ENCODE results near the gene CDK5RAP2.

Gene CDK5RAP2

DNA sequence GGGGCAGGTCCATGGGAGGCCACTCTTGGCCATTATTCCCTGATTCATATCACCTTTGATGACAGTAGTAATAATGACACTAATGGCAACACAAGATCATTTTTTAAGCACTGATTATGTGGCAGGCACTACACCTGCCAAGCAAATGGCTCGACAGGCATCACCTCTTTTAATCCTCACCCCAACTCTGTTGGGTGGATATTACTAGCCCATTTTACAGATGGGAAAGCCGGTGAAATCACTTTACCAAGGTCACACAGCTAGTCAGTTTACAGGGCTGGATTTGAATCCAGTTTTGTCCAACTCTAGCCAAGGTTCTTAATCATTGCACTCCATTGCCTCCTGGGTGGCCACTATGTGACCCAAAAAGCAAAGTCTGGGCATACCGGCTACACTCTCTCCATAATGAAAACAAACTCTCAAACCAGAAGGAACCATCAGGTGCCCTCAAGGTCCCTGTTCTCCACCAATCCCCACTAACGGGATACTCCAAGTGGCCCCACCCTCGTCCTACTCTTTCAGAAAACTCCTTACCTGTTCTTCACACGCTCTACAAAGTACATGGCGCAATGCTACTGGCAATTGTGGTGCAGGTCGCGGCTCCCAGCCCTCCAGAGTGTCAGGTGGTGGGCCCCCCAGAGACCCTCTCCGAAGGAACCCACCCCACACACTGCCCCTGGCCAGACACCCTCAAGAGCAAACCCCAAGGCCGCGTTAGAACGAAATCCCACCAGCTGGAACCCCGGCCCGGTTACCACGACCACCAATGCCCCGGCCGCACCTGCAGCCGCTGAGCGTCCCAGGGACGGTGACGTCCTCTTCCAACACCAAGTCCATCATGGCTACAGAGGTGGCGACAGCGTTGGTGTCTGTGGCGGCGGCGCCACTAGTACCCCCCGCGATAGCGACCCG is 572 bp downstream of the CDK5RAP2 start:
- no peak overlapping the region for H3K27ac ChIP-seq (ENCODE audit: low read length)
- H3K4me1 ChIP-seq (ENCODE audit: insufficient read depth, low read length) = no peaks in the 10 kb centered on the region
- H3K9me3 ChIP-seq (ENCODE audit: insufficient read depth, low read depth, low read length) = no peaks in the 10 kb centered on the region
- H3K9ac ChIP-seq (ENCODE audit: low read depth, low read length) = peak overlapping the region; percentile 96
- H3K4me3 ChIP-seq (ENCODE audit: low read length) = peak overlapping the region; percentile 94
- H3K27me3 ChIP-seq (ENCODE audit: insufficient read depth, low read length) = no peaks in the 10 kb centered on the region
- H3K36me3 ChIP-seq (ENCODE audit: insufficient read depth, low read depth, low read length) = no peaks in the 10 kb centered on the region

DNA sequence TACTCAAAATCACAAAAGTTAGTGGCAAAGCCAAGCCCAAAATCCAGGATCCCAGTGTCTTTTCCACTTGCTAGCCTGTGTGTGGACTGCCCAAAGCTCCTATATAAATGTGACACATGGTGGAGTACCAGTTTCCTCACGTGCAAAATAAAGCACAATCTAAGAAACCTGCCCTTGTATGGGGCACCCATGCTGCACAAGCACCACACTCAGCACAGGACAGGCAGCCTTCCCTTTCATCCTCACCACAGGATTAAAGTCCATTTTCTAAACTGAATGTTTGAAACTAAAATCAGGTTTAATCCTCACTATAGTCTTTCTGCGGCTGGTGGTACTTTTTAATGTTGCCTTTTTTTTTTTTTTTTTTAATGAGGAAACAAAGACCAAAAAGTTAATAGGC is 5.5 kb downstream of the CDK5RAP2 start:
- peaks cover 31% of the 10 kb centered on the region for H3K36me3 ChIP-seq (ENCODE audit: insufficient read depth, low read depth, low read length)
- H3K27me3 ChIP-seq (ENCODE audit: insufficient read depth, low read length) = no peaks in the 10 kb centered on the region
- no peak overlapping the region for H3K4me3 ChIP-seq (ENCODE audit: low read length)
- H3K9ac ChIP-seq (ENCODE audit: low read depth, low read length) = no peak overlapping the region
- H3K4me1 ChIP-seq (ENCODE audit: insufficient read depth, low read length) = no peaks in the 10 kb centered on the region
- no peaks in the 10 kb centered on the region for H3K9me3 ChIP-seq (ENCODE audit: insufficient read depth, low read depth, low read length)
- no peak overlapping the region for H3K27ac ChIP-seq (ENCODE audit: low read length)

DNA sequence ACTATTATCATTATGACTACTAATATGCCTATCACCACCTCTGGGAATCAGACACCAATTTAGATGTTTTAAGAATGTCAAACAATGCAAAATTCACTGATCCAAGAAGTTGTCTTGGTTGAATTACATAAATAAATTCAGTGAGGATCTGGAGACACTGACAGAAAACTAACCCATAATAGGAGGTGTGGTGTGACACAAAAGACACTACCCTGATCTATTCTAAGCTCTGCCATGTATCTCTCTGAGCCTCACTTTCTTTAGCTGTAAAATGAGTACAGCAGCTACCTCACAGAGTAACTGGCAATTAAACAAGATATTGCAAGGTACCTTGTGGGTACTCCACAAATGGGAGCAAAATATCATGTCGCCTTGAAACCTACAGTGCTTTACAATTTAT is 7.5 kb downstream of the CDK5RAP2 start:
- Histone ChIP-seq H3K36me3 (ENCODE audit: insufficient read depth, low read depth, low read length) (peaks cover 51% of the 10 kb centered on the region), H3K4me3 (ENCODE audit: low read length) (no peak overlapping the region), H3K27ac (ENCODE audit: low read length) (no peak overlapping the region), H3K4me1 (ENCODE audit: insufficient read depth, low read length) (no peaks in the 10 kb centered on the region), H3K9me3 (ENCODE audit: insufficient read depth, low read depth, low read length) (no peaks in the 10 kb centered on the region), H3K27me3 (ENCODE audit: insufficient read depth, low read length) (no peaks in the 10 kb centered on the region), H3K9ac (ENCODE audit: low read depth, low read length) (no peak overlapping the region)

DNA sequence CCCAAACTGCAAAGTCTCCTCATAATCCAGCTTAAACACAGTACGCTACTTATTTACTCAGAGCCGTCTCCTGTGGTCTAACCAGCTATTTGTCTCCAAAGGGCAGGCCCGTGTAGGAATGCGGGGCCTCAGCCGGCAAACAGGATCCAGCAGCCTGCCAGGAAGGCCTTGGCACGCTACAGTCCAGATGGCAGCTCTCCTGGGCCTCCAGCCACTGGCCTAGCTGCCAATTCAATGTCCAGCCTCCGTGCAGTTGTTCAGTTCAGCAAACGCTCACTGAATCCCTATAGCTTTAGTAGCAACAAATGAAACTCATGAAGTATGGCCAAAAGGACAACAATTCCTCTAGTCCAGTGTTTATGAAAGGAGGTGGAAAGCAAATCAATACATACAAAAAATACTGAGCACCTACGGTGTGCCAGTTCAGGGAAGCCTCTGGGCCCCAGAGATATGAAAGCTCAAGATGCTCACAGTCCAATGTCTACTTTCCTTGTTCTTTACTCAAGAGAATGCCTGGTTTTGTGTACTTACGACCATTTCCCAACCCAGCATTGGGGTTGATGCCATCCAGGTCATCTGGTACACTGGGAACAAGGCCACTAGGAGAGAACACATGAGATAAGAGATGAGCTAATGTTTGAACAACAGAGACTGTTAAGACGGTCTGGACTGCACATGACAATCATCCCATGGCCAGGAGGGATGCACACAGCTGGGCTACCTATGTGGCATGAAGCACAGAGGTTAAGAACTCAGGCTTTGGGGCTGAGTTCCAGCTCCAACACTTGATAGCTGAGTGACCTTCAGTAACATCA is 8.3 kb downstream of the CDK5RAP2 start:
- Histone ChIP-seq H3K27me3 (ENCODE audit: insufficient read depth, low read length) (no peaks in the 10 kb centered on the region), H3K4me1 (ENCODE audit: insufficient read depth, low read length) (no peaks in the 10 kb centered on the region), H3K36me3 (ENCODE audit: insufficient read depth, low read depth, low read length) (peaks cover 59% of the 10 kb centered on the region), H3K9ac (ENCODE audit: low read depth, low read length) (no peak overlapping the region), H3K9me3 (ENCODE audit: insufficient read depth, low read depth, low read length) (no peaks in the 10 kb centered on the region), H3K4me3 (ENCODE audit: low read length) (no peak overlapping the region), H3K27ac (ENCODE audit: low read length) (no peak overlapping the region)

DNA sequence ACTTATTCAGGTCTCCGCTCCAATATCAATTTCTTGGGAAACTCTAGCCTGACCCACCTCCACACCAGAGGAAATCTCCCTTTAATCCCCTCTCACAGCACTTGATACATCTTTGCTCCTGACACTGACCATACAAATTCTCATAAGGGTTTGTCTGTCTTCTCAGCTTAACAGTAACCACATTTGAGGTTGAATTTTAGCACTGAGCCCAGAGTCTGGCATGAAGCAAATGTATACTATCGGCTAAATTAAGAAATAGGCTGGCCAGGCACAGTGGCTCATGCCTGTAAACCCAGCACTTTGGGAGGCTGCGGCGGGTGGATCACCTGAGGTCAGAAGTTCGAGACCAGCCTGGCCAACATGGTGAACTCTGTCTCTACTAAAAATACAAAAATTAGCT is 9.7 kb downstream of the CDK5RAP2 start:
- H3K4me3 ChIP-seq (ENCODE audit: low read length) = no peak overlapping the region
- no peaks in the 10 kb centered on the region for H3K27me3 ChIP-seq (ENCODE audit: insufficient read depth, low read length)
- no peak overlapping the region for H3K9ac ChIP-seq (ENCODE audit: low read depth, low read length)
- no peak overlapping the region for H3K27ac ChIP-seq (ENCODE audit: low read length)
- H3K9me3 ChIP-seq (ENCODE audit: insufficient read depth, low read depth, low read length) = no peaks in the 10 kb centered on the region
- peaks cover 72% of the 10 kb centered on the region for H3K36me3 ChIP-seq (ENCODE audit: insufficient read depth, low read depth, low read length)
- H3K4me1 ChIP-seq (ENCODE audit: insufficient read depth, low read length) = no peaks in the 10 kb centered on the region

DNA sequence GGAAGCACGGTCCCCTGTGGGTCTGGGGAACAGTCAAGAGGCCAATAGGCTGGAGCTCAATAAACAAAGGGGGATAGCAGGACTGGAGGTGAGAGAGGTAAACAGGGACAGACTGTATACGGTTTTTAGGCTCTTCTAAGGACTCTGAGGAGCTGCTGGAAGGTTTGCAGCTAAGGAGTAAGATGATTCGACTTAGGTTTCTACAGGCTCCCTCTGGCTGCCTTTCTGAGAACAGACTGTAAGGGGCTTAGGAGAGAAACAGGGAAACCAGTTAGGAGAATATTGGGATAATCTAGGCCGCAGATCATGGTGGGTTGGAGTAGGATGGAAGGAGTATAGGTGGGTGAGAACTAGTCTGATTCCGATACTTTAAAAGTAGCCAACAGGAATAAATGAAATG is 10.4 kb downstream of the CDK5RAP2 start:
- Histone ChIP-seq H3K9me3 (ENCODE audit: insufficient read depth, low read depth, low read length) (no peaks in the 10 kb centered on the region), H3K27me3 (ENCODE audit: insufficient read depth, low read length) (no peaks in the 10 kb centered on the region), H3K27ac (ENCODE audit: low read length) (no peak overlapping the region), H3K36me3 (ENCODE audit: insufficient read depth, low read depth, low read length) (peaks cover 80% of the 10 kb centered on the region), H3K4me1 (ENCODE audit: insufficient read depth, low read length) (no peaks in the 10 kb centered on the region), H3K4me3 (ENCODE audit: low read length) (no peak overlapping the region), H3K9ac (ENCODE audit: low read depth, low read length) (no peak overlapping the region)

DNA sequence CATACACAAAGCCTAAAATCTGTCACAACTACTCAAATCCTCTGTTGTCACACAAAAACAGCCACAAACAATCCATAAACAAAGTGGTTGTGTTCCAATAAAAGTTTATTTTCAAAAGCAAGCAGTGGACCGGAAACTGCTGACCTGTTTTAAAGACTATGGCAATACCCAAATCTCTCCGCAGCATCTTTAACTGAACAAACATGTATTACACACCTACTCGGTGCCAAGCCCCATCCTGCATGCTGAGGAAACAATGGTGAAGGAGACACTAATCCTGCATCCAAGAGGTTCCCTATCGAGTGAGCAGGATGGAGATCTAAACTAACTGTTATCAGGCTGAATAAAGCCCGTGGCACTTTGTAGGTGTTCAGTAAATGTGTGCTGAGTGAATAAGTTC is 11.2 kb downstream of the CDK5RAP2 start:
- H3K27ac ChIP-seq (ENCODE audit: low read length) = no peak overlapping the region
- H3K4me3 ChIP-seq (ENCODE audit: low read length) = no peak overlapping the region
- H3K27me3 ChIP-seq (ENCODE audit: insufficient read depth, low read length) = no peaks in the 10 kb centered on the region
- H3K36me3 ChIP-seq (ENCODE audit: insufficient read depth, low read depth, low read length) = peaks cover 81% of the 10 kb centered on the region
- H3K4me1 ChIP-seq (ENCODE audit: insufficient read depth, low read length) = no peaks in the 10 kb centered on the region
- no peak overlapping the region for H3K9ac ChIP-seq (ENCODE audit: low read depth, low read length)
- H3K9me3 ChIP-seq (ENCODE audit: insufficient read depth, low read depth, low read length) = no peaks in the 10 kb centered on the region

DNA sequence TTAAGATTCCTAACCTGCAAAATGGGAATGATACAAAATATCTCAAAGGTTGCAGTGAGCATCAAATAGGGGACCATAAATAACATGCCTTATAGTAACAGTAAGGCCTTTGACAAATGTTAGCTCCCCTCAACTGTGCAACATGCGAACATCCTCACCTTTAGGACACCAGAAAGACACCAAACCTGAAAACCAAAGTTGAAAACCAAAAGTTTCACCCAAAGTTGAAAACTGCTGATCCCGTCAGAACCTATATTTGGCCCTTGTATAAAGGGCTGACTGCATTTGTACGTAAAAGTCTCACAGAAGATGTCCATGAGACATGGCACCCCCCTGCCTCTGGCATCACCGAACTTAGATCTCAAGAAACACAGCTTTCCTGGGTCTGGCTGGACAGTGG is 12.1 kb downstream of the CDK5RAP2 start:
- no peak overlapping the region for H3K9ac ChIP-seq (ENCODE audit: low read depth, low read length)
- H3K27me3 ChIP-seq (ENCODE audit: insufficient read depth, low read length) = no peaks in the 10 kb centered on the region
- no peaks in the 10 kb centered on the region for H3K4me1 ChIP-seq (ENCODE audit: insufficient read depth, low read length)
- peaks cover 90% of the 10 kb centered on the region for H3K36me3 ChIP-seq (ENCODE audit: insufficient read depth, low read depth, low read length)
- no peaks in the 10 kb centered on the region for H3K9me3 ChIP-seq (ENCODE audit: insufficient read depth, low read depth, low read length)
- no peak overlapping the region for H3K4me3 ChIP-seq (ENCODE audit: low read length)
- no peak overlapping the region for H3K27ac ChIP-seq (ENCODE audit: low read length)

DNA sequence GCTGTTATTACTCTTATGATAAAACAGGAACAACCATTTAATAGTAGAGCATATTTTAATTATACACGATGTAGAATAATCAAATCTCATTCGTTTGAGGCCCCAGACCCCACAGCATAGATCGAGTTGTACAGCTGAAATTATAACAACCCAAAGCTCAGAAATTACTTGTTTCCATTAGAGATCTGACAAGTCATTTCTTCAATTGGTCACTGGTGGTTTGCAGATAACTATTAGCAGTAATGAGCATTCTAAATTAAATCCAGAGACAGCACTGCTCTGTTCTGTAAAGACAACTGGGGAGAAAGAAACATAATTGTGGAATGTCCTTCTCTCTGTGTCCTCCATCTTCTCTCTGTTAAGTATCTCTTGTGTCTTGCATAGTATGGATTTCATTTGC is 12.9 kb downstream of the CDK5RAP2 start:
- no peaks in the 10 kb centered on the region for H3K27me3 ChIP-seq (ENCODE audit: insufficient read depth, low read length)
- no peaks in the 10 kb centered on the region for H3K9me3 ChIP-seq (ENCODE audit: insufficient read depth, low read depth, low read length)
- H3K9ac ChIP-seq (ENCODE audit: low read depth, low read length) = no peak overlapping the region
- no peak overlapping the region for H3K4me3 ChIP-seq (ENCODE audit: low read length)
- H3K27ac ChIP-seq (ENCODE audit: low read length) = no peak overlapping the region
- peaks cover 91% of the 10 kb centered on the region for H3K36me3 ChIP-seq (ENCODE audit: insufficient read depth, low read depth, low read length)
- H3K4me1 ChIP-seq (ENCODE audit: insufficient read depth, low read length) = no peaks in the 10 kb centered on the region

DNA sequence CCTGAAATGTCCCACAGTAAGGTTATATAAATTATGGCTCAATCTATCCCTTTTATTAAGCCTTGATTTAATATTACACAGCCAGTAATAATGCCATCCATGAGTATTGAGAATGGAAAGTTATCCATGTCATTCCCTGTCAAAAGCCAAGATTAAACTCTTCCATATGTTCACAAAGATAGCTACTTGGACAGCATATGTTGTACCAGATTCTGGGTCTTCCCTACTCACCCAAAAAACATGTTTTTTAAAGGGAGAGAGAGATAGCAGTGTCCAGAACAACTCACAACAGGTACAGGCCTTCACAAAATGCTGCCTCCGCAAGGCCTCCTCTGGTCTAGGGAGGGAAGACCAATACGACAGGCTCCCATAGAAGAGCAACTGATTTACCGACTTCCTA is 15.4 kb downstream of the CDK5RAP2 start:
- H3K9me3 ChIP-seq (ENCODE audit: insufficient read depth, low read depth, low read length) = no peaks in the 10 kb centered on the region
- no peaks in the 10 kb centered on the region for H3K27me3 ChIP-seq (ENCODE audit: insufficient read depth, low read length)
- no peak overlapping the region for H3K4me3 ChIP-seq (ENCODE audit: low read length)
- no peak overlapping the region for H3K9ac ChIP-seq (ENCODE audit: low read depth, low read length)
- H3K27ac ChIP-seq (ENCODE audit: low read length) = no peak overlapping the region
- H3K36me3 ChIP-seq (ENCODE audit: insufficient read depth, low read depth, low read length) = peaks cover 73% of the 10 kb centered on the region
- H3K4me1 ChIP-seq (ENCODE audit: insufficient read depth, low read length) = no peaks in the 10 kb centered on the region

DNA sequence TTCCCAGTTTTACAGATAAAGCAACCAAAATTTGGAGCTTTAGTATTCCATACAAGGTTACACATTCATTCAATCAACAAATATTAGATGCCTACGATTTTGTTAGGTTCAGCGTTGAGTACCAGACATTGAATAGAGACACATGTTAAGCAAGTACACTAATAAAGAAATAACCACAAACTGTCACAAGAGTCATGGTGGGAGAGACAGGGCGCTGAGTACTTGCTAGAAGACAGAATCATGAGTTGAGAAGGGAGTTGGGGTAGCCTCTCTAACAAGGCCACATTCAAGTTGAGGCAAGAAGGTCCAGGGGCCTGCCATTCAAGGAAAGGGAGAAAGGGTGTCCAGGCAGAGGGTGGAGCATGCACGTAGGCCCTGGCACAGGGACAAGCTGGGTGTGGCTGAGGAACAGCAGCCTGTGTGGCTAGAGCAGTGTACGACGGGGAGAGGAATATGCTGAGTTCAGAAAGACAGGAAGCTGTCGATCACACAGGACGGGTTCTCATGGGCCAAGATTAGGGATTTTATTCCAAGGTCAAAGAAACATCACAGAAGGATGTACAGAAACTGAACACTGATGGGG is 17.0 kb downstream of the CDK5RAP2 start:
- Histone ChIP-seq H3K4me3 (ENCODE audit: low read length) (no peak overlapping the region), H3K9ac (ENCODE audit: low read depth, low read length) (no peak overlapping the region), H3K27me3 (ENCODE audit: insufficient read depth, low read length) (no peaks in the 10 kb centered on the region), H3K27ac (ENCODE audit: low read length) (no peak overlapping the region), H3K9me3 (ENCODE audit: insufficient read depth, low read depth, low read length) (no peaks in the 10 kb centered on the region), H3K4me1 (ENCODE audit: insufficient read depth, low read length) (no peaks in the 10 kb centered on the region), H3K36me3 (ENCODE audit: insufficient read depth, low read depth, low read length) (peaks cover 68% of the 10 kb centered on the region)
